ENCODE data around the gene MBLAC1. TPM values are rescaled to one million over a fixed set of nuclear protein-coding genes. Genes with fewer than 3 reads are reported as not detected.

MBLAC1 gene
- total and polyA plus RNA-seq, 9 of the 15 experiments (the other 6 are each of a cell fraction or from before 2014, with no cell fraction given) = 0.03 to 3.1 (median 0.52) TPM

GRCh38 chr7:100177045-100178001 lies 50.6 kb downstream of the MBLAC1 start, which contains the start of the genes GPC2 and STAG3 (continued):
- TF ChIP-seq, protein P1, sequence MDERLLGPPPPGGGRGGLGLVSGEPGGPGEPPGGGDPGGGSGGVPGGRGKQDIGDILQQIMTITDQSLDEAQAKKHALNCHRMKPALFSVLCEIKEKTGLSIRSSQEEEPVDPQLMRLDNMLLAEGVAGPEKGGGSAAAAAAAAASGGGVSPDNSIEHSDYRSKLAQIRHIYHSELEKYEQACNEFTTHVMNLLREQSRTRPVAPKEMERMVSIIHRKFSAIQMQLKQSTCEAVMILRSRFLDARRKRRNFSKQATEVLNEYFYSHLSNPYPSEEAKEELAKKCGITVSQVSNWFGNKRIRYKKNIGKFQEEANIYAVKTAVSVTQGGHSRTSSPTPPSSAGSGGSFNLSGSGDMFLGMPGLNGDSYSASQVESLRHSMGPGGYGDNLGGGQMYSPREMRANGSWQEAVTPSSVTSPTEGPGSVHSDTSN (CRISPR knock-in tag; IDR thresholded peaks at IDR 0.05; ENCODE audit: low read depth) = no peak
- TF ChIP-seq, protein P1 (tag; conservative IDR thresholded peaks at IDR 0.05; ENCODE audit: low read depth) = no peak
- TF ChIP-seq ADNP (tag; IDR thresholded peaks at IDR 0.05) (no peak), POU5F1 (IDR thresholded peaks at IDR 0.05; ENCODE audit: borderline replicate concordance, low read depth, low read length, partially characterized antibody) (no peak), ELF1 (tag; IDR thresholded peaks at IDR 0.05) (no peak), POLR3G (IDR thresholded peaks at IDR 0.05; ENCODE audit: extremely low read depth, insufficient read length, insufficient replicate concordance) (no peak), TEAD1 (CRISPR knock-in tag; IDR thresholded peaks at IDR 0.05) (no peak; a peak in 1 of 4 replicates), ZNF316 (IDR thresholded peaks at IDR 0.05) (no peak), ZNF584 (CRISPR knock-in tag; IDR thresholded peaks at IDR 0.05; ENCODE audit: low read depth) (no peak), ZNF174 (CRISPR knock-in tag; IDR thresholded peaks at IDR 0.05) (no peak), RNF2 (IDR thresholded peaks at IDR 0.05) (peak; percentile 55; the same call in 1 of the 2 replicates), CHCHD3 (CRISPR knock-in tag; IDR thresholded peaks at IDR 0.05) (no peak), PHTF2 (CRISPR knock-in tag; IDR thresholded peaks at IDR 0.05) (no peak), HMGN3 (IDR thresholded peaks at IDR 0.05; ENCODE audit: borderline replicate concordance, extremely low read depth, insufficient read length, low read depth, low read length) (peak; percentile 56), ZNF140 (CRISPR knock-in tag; IDR thresholded peaks at IDR 0.05) (no peak), TAF15 (IDR thresholded peaks at IDR 0.05; ENCODE audit: low read depth, low read length) (no peak)
- TF ChIP-seq, protein P2, sequence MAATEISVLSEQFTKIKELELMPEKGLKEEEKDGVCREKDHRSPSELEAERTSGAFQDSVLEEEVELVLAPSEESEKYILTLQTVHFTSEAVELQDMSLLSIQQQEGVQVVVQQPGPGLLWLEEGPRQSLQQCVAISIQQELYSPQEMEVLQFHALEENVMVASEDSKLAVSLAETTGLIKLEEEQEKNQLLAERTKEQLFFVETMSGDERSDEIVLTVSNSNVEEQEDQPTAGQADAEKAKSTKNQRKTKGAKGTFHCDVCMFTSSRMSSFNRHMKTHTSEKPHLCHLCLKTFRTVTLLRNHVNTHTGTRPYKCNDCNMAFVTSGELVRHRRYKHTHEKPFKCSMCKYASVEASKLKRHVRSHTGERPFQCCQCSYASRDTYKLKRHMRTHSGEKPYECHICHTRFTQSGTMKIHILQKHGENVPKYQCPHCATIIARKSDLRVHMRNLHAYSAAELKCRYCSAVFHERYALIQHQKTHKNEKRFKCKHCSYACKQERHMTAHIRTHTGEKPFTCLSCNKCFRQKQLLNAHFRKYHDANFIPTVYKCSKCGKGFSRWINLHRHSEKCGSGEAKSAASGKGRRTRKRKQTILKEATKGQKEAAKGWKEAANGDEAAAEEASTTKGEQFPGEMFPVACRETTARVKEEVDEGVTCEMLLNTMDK (IDR thresholded peaks at IDR 0.05; ENCODE audit: borderline replicate concordance, insufficient read depth, low read depth, low read length, poor library complexity, severe bottlenecking) = no peak
- TF ChIP-seq, protein P3, sequence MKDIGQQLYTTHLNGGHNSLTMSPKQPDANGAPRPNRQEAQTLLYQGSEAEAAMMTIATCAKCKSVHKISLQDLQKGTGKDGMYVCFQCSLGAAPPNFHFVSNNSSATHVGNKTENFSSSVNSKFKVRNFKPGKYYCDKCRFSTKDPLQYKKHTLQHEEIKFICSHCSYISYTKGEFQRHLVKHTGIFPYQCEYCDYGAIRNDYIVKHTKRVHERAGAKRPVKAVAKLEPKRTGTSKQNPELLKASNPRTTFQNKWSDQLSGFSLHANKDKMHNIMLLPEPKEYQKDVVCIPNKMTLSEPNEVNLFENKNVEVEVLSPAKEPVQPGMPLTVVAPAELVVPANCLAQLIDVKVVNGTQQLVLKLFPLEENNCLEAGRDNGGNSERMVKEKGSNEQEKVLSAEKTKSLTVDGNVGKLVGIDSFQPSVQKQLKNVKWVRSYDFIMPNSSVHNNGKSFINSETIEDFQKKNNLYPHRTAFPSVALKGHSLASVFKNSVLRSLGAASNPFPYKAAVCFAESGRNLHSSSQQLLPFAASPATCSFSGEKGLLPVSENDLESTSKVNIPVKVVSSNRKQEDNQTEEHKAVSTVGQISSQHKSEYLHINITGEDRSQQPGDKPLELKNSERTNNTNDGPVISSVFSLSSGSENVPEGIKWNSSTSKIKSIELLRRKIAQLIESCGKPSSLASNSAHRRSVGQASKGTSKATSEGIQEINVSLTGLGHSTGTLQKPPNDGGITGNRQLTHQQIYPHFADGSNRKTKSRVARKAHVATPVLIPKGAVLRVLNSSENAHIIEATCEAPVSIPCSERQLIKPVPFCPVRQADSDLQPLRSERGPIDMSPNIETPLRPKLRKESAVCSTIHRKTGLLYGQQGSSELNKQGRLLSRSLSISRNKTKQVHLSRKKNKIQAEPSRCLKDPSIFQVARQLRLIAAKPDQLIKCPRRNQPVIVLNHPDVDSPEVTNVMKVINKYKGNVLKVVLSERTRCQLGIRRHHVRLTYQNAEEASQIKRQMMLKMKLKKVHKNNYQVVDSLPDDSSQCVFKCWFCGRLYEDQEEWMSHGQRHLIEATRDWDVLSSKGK (CRISPR knock-in tag; IDR thresholded peaks at IDR 0.05) = no peak
- TF ChIP-seq, protein P4, sequence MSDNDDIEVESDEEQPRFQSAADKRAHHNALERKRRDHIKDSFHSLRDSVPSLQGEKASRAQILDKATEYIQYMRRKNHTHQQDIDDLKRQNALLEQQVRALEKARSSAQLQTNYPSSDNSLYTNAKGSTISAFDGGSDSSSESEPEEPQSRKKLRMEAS (CRISPR knock-in tag; IDR thresholded peaks at IDR 0.05) = peak; percentile 98
